Trophoblast cell (in vitro differentiated cells and primary cell): Measurements from ENCODE around the gene KCNMB2.

Experiments
- DNase-seq, 2 donors: peaks; one replicate each; pipeline ENCODE4 v3.0.0-alpha.2; 2016
- H2AFZ ChIP-seq: 2 replicates; pipeline ENCODE4 v1.6.1; 2013; ENCODE audit warnings: low read length, moderate library complexity, mild to moderate bottlenecking; ENCODE audit not compliant: insufficient read depth, poor library complexity
- H2AK5ac ChIP-seq: 2 replicates; pipeline ENCODE4 v1.6.1; 2013; ENCODE audit warnings: mild to moderate bottlenecking, low read length
- H2BK120ac ChIP-seq: 2 replicates; pipeline ENCODE4 v1.6.1; 2013; ENCODE audit warnings: low read length, mild to moderate bottlenecking, moderate library complexity; ENCODE audit not compliant: insufficient read depth, poor library complexity
- H2BK12ac ChIP-seq: 2 replicates; pipeline ENCODE4 v1.6.1; 2013; ENCODE audit warnings: mild to moderate bottlenecking, low read length, moderate library complexity
- H2BK5ac ChIP-seq: 2 replicates; pipeline ENCODE4 v1.6.1; 2013; ENCODE audit warnings: low read length, low read depth, moderate library complexity, mild to moderate bottlenecking; ENCODE audit not compliant: poor library complexity
- H3K14ac ChIP-seq: 2 replicates; pipeline ENCODE4 v1.6.1; 2013; ENCODE audit warnings: mild to moderate bottlenecking, low read length
- H3K18ac ChIP-seq: 2 replicates; pipeline ENCODE4 v1.6.1; 2013; ENCODE audit warnings: mild to moderate bottlenecking, low read length
- H3K23ac ChIP-seq: 2 replicates; pipeline ENCODE4 v1.6.1; 2013; ENCODE audit warnings: low read length
- H3K27ac ChIP-seq: 2 replicates; pipeline ENCODE4 v1.5.1; 2013; ENCODE audit warnings: low read depth, mild to moderate bottlenecking, inconsistent platforms, low read length, moderate library complexity
- H3K27me3 ChIP-seq: 2 replicates; pipeline ENCODE4 v1.6.1; 2013; ENCODE audit warnings: inconsistent platforms, mild to moderate bottlenecking, low read length, moderate library complexity; ENCODE audit not compliant: insufficient read depth
- H3K36me3 ChIP-seq, 2 experiments: 1 replicate in 1 of 2; 2 replicates in 1 of 2; pipeline ENCODE4 v1.6.1; 2013; ENCODE audit warnings: low read length in 2 of 2, mild to moderate bottlenecking in 2 of 2, moderate library complexity in 1 of 2; ENCODE audit not compliant: insufficient read depth in 2 of 2, control insufficient read depth in 1 of 2
- H3K4ac ChIP-seq: 2 replicates; pipeline ENCODE4 v1.6.1; 2013; ENCODE audit warnings: low read depth, mild to moderate bottlenecking, low read length, moderate library complexity
- H3K4me1 ChIP-seq, 2 experiments: 1 replicate in 1 of 2; 2 replicates in 1 of 2; pipeline ENCODE4 v1.6.1; 2013; ENCODE audit warnings: low read length in 2 of 2, mild to moderate bottlenecking in 2 of 2, moderate library complexity in 1 of 2; ENCODE audit not compliant: insufficient read depth in 2 of 2, control insufficient read depth in 1 of 2
- H3K4me2 ChIP-seq: 2 replicates; pipeline ENCODE4 v1.6.1; 2013; ENCODE audit warnings: inconsistent platforms, mild to moderate bottlenecking, low read length, moderate library complexity
- H3K4me3 ChIP-seq: 2 replicates; pipeline ENCODE4 v1.5.1; 2013; ENCODE audit warnings: mild to moderate bottlenecking, low read depth, low read length, inconsistent platforms
- H3K79me1 ChIP-seq: one replicate; pipeline ENCODE4 v1.6.1; 2013; ENCODE audit warnings: low read length
- H3K79me2 ChIP-seq: 2 replicates; pipeline ENCODE4 v1.6.1; 2013; ENCODE audit warnings: low read length, mild to moderate bottlenecking; ENCODE audit not compliant: control insufficient read depth, insufficient read depth, poor library complexity
- H3K9ac ChIP-seq: 2 replicates; pipeline ENCODE4 v1.6.1; 2013; ENCODE audit warnings: mild to moderate bottlenecking, low read length
- H3K9me3 ChIP-seq: 2 replicates; pipeline ENCODE4 v1.6.1; 2013; ENCODE audit warnings: low read depth, mild to moderate bottlenecking, control low read depth, inconsistent platforms, low read length; ENCODE audit not compliant: insufficient read depth
- H4K12ac ChIP-seq: 2 replicates; pipeline ENCODE4 v1.6.1; 2013; ENCODE audit warnings: low read depth, mild to moderate bottlenecking, low read length, moderate library complexity
- H4K8ac ChIP-seq: 2 replicates; pipeline ENCODE4 v1.6.1; 2013; ENCODE audit warnings: low read depth, mild to moderate bottlenecking, low read length, moderate library complexity
- H4K91ac ChIP-seq: one replicate; pipeline ENCODE4 v1.6.1; 2013; ENCODE audit warnings: low read depth, mild to moderate bottlenecking, low read length, moderate library complexity
- WGBS: extraction: QIAGEN DNeasy Blood & Tissue Kit; methylation state at CpG from one replicate; pipeline ENCODE4 v1.1.7; 2013; ENCODE audit warnings: missing lambda C conversion rate; ENCODE audit not compliant: insufficient read length, insufficient coverage; ENCODE audit errors: extremely low coverage; 5-methylcytosine and 5-hydroxymethylcytosine counted together

Gene KCNMB2

GRCh38 chr3:178665747-178666146 is 129.5 kb downstream of the KCNMB2 start:
- DNase-seq: no peak
- no peak overlapping the region for H3K14ac ChIP-seq
- H3K79me1 ChIP-seq: no peaks in the 10 kb centered on the region
- H4K12ac ChIP-seq: no peak overlapping the region
- no peak overlapping the region for H2BK12ac ChIP-seq
- no peaks in the 10 kb centered on the region for H3K9me3 ChIP-seq
- H2BK5ac ChIP-seq: no peak overlapping the region
- H3K4ac ChIP-seq: no peak overlapping the region
- no peak overlapping the region for H4K8ac ChIP-seq
- H2BK120ac ChIP-seq: no peak overlapping the region
- no peak overlapping the region for H3K23ac ChIP-seq
- no peak overlapping the region for H4K91ac ChIP-seq
- H3K79me2 ChIP-seq: no peaks in the 10 kb centered on the region
- H3K4me3 ChIP-seq: no peak overlapping the region
- no peaks in the 10 kb centered on the region for H3K36me3 ChIP-seq
- H3K4me2 ChIP-seq: no peak overlapping the region
- H3K9ac ChIP-seq: no peak overlapping the region
- H3K27ac ChIP-seq: no peak overlapping the region
- no CpG with 5 or more reads among the region's 4 CpGs for whole genome bisulfite sequencing
- no peaks in the 10 kb centered on the region for H3K27me3 ChIP-seq
- no peak overlapping the region for H2AFZ ChIP-seq
- peaks cover 0 to 2% of the 10 kb centered on the region in 2 experiments for H3K4me1 ChIP-seq
- H2AK5ac ChIP-seq: no peak overlapping the region
- H3K18ac ChIP-seq: no peak overlapping the region

- H4K91ac ChIP-seq: no peak overlapping the region
- WGBS: no CpG with 5 or more reads among the region's 2 CpGs
- H3K14ac ChIP-seq: no peak overlapping the region
Observed at GRCh38 chr3:178669022-178669601, 132.9 kb downstream of the KCNMB2 start.

GRCh38 chr3:178669758-178670157 is 133.5 kb downstream of the KCNMB2 start:
- H3K79me1 ChIP-seq: no peaks in the 10 kb centered on the region
- H3K4me1 ChIP-seq: no peaks in the 10 kb centered on the region
- no peak overlapping the region for H3K4me3 ChIP-seq
- H3K9ac ChIP-seq: no peak overlapping the region
- no peak overlapping the region for H3K23ac ChIP-seq
- H3K36me3 ChIP-seq: no peaks in the 10 kb centered on the region
- H3K27ac ChIP-seq: no peak overlapping the region
- H4K8ac ChIP-seq: no peak overlapping the region
- H3K4me2 ChIP-seq: no peak overlapping the region
- no peak overlapping the region for H2BK120ac ChIP-seq
- H3K9me3 ChIP-seq: no peaks in the 10 kb centered on the region
- no peak overlapping the region for H2AK5ac ChIP-seq
- no peak for DNase-seq
- H3K14ac ChIP-seq: no peak overlapping the region
- no peak overlapping the region for H2AFZ ChIP-seq
- H3K18ac ChIP-seq: no peak overlapping the region
- no peaks in the 10 kb centered on the region for H3K27me3 ChIP-seq
- no peak overlapping the region for H2BK5ac ChIP-seq
- H4K12ac ChIP-seq: no peak overlapping the region
- H4K91ac ChIP-seq: no peak overlapping the region
- H3K79me2 ChIP-seq: no peaks in the 10 kb centered on the region
- WGBS: no CpG with 5 or more reads among the region's 2 CpGs
- H3K4ac ChIP-seq: no peak overlapping the region
- no peak overlapping the region for H2BK12ac ChIP-seq

More at GRCh38 chr3:178669022-178669601, 132.9 kb downstream of the KCNMB2 start:
- Histone ChIP-seq H3K36me3 (no peaks in the 10 kb centered on the region), H3K4me2 (no peak overlapping the region), H3K4me3 (no peak overlapping the region), H4K8ac (no peak overlapping the region), H3K9me3 (no peaks in the 10 kb centered on the region), H2AK5ac (no peak overlapping the region), H2BK12ac (no peak overlapping the region), H3K79me1 (no peaks in the 10 kb centered on the region), H3K27ac (no peak overlapping the region), H2BK5ac (no peak overlapping the region), H3K4ac (no peak overlapping the region), H3K18ac (no peak overlapping the region), H3K4me1 (no peaks in the 10 kb centered on the region), H3K27me3 (no peaks in the 10 kb centered on the region), H3K9ac (no peak overlapping the region), H4K12ac (no peak overlapping the region), H2AFZ (no peak overlapping the region), H3K79me2 (no peaks in the 10 kb centered on the region), H3K23ac (no peak overlapping the region), H2BK120ac (no peak overlapping the region)
- no peak for DNase-seq

GRCh38 chr3:178671377-178671776 is 135.1 kb downstream of the KCNMB2 start:
- Histone ChIP-seq H3K27me3 (no peaks in the 10 kb centered on the region), H3K4me3 (no peak overlapping the region), H3K36me3 (no peaks in the 10 kb centered on the region), H3K4ac (no peak overlapping the region), H2BK120ac (no peak overlapping the region), H2BK5ac (no peak overlapping the region), H2AK5ac (no peak overlapping the region), H3K4me2 (no peak overlapping the region), H3K9ac (no peak overlapping the region), H3K18ac (no peak overlapping the region), H3K23ac (no peak overlapping the region), H4K91ac (no peak overlapping the region), H3K79me1 (no peaks in the 10 kb centered on the region), H3K27ac (no peak overlapping the region), H3K79me2 (no peaks in the 10 kb centered on the region), H3K4me1 (no peaks in the 10 kb centered on the region), H3K9me3 (no peaks in the 10 kb centered on the region), H3K14ac (no peak overlapping the region), H4K12ac (no peak overlapping the region), H4K8ac (no peak overlapping the region), H2AFZ (no peak overlapping the region), H2BK12ac (no peak overlapping the region)
- no peak for DNase-seq
- no CpG with 5 or more reads among the region's 3 CpGs for WGBS
